Activated CD4-positive, alpha-beta T cell treated with anti-CD3 and anti-CD28 coated beads, Interleukin-2, amount 10 ng/mL, durations not matched to agents 24 days and 14 days (primary cell): ENCODE measurements around the gene NGF. TPM values are rescaled to one million over a fixed set of nuclear protein-coding genes. Genes with fewer than 3 reads are reported as not detected.

ENCODE experiments used
- DNase-seq: peaks from one replicate; pipeline ENCODE4 v3.0.0; 2022
- H3K27ac Mint-ChIP-seq: one replicate; pipeline ENCODE4 v1.8.0; 2022; ENCODE audit warnings: mild to moderate bottlenecking, mixed read lengths
- H3K27me3 Mint-ChIP-seq: one replicate; pipeline ENCODE4 v1.8.0; 2022; ENCODE audit warnings: mixed read lengths
- H3K36me3 Mint-ChIP-seq: one replicate; pipeline ENCODE4 v1.8.0; 2022; ENCODE audit warnings: low read depth, mild to moderate bottlenecking, mixed read lengths
- H3K4me1 Mint-ChIP-seq: one replicate; pipeline ENCODE4 v1.8.0; 2021; ENCODE audit warnings: mixed read lengths
- H3K4me3 Mint-ChIP-seq: one replicate; pipeline ENCODE4 v1.8.0; 2022; ENCODE audit warnings: mild to moderate bottlenecking, moderate library complexity, mixed read lengths
- H3K9me3 Mint-ChIP-seq: one replicate; pipeline ENCODE4 v1.8.0; 2021; ENCODE audit warnings: mixed read lengths
- intact Hi-C: fragments of 100-400 bp; cut with micrococcal nuclease; formaldehyde crosslinking; loops from one replicate; pipeline ENCODE4 v1.15.1; 2023
- total RNA-seq: library from RNA; stranded (reverse); gene quantifications from 2 replicates; pipeline ENCODE4 v1.2.3, GENCODE V29; 2022

The NGF gene
- total RNA-seq, 1 donor from 2014 or later, result not detected

- H3K27me3 Mint-ChIP-seq, result no peaks in the 10 kb centered on the region
- no peak overlapping the region for H3K27ac Mint-ChIP-seq
- intact Hi-C loops, result no loop called here
- H3K4me1 Mint-ChIP-seq, result no peaks in the 10 kb centered on the region
- no peaks in the 10 kb centered on the region for H3K36me3 Mint-ChIP-seq
- no peak overlapping the region for H3K4me3 Mint-ChIP-seq
- DNase-seq, result no peak
- no peaks in the 10 kb centered on the region for H3K9me3 Mint-ChIP-seq
Measured at GRCh38 chr1:115274467-115274866, 63.6 kb downstream of the NGF start.

GRCh38 chr1:115266729-115267421 is 71.2 kb downstream of the NGF start:
- no peak overlapping the region for H3K4me3 Mint-ChIP-seq
- no peak for DNase-seq
- no peaks in the 10 kb centered on the region for H3K4me1 Mint-ChIP-seq
- intact Hi-C loops, result no loop called here
- H3K27ac Mint-ChIP-seq, result no peak overlapping the region
- peaks cover 2% of the 10 kb centered on the region for H3K27me3 Mint-ChIP-seq
- H3K36me3 Mint-ChIP-seq, result no peaks in the 10 kb centered on the region
- H3K9me3 Mint-ChIP-seq, result no peaks in the 10 kb centered on the region

- H3K9me3 Mint-ChIP-seq, result no peaks in the 10 kb centered on the region
- H3K4me3 Mint-ChIP-seq, result no peak overlapping the region
Measured at GRCh38 chr1:115265099-115265498, 73.0 kb downstream of the NGF start.

GRCh38 chr1:115262886-115263285 is 75.2 kb downstream of the NGF start:
- peaks cover 6% of the 10 kb centered on the region for H3K27me3 Mint-ChIP-seq
- H3K36me3 Mint-ChIP-seq, result no peaks in the 10 kb centered on the region

More at GRCh38 chr1:115265099-115265498, 73.0 kb downstream of the NGF start:
- Mint-ChIP-seq H3K4me1 (no peaks in the 10 kb centered on the region), H3K36me3 (no peaks in the 10 kb centered on the region), H3K27ac (no peak overlapping the region), H3K27me3 (peaks cover 3% of the 10 kb centered on the region)
- no peak for DNase-seq
- intact Hi-C loops, result no loop called here

GRCh38 chr1:115261496-115261895 is 76.6 kb downstream of the NGF start:
- Mint-ChIP-seq H3K9me3 (peaks cover 5% of the 10 kb centered on the region), H3K4me1 (no peaks in the 10 kb centered on the region), H3K36me3 (no peaks in the 10 kb centered on the region), H3K4me3 (no peak overlapping the region), H3K27ac (no peak overlapping the region), H3K27me3 (peaks cover 6% of the 10 kb centered on the region)
- no peak for DNase-seq
- intact Hi-C loops, result no loop called here

More at GRCh38 chr1:115262886-115263285, 75.2 kb downstream of the NGF start:
- H3K4me3 Mint-ChIP-seq, result no peak overlapping the region
- no peaks in the 10 kb centered on the region for H3K4me1 Mint-ChIP-seq
- peaks cover 5% of the 10 kb centered on the region for H3K9me3 Mint-ChIP-seq
- H3K27ac Mint-ChIP-seq, result no peak overlapping the region
- no peak for DNase-seq
- intact Hi-C loops, result no loop called here

GRCh38 chr1:115258302-115258866 is 79.7 kb downstream of the NGF start:
- H3K27ac Mint-ChIP-seq, result no peak overlapping the region
- peaks cover 4% of the 10 kb centered on the region for H3K27me3 Mint-ChIP-seq
- H3K4me3 Mint-ChIP-seq, result no peak overlapping the region
- intact Hi-C loops, result no loop called here
- DNase-seq, result no peak
- H3K36me3 Mint-ChIP-seq, result no peaks in the 10 kb centered on the region
- H3K9me3 Mint-ChIP-seq, result peaks cover 5% of the 10 kb centered on the region
- no peaks in the 10 kb centered on the region for H3K4me1 Mint-ChIP-seq

GRCh38 chr1:115257591-115257990 is 80.5 kb downstream of the NGF start:
- intact Hi-C loops, result no loop called here
- Mint-ChIP-seq H3K4me3 (no peak overlapping the region), H3K27me3 (peaks cover 4% of the 10 kb centered on the region), H3K9me3 (peaks cover 5% of the 10 kb centered on the region), H3K27ac (no peak overlapping the region), H3K4me1 (no peaks in the 10 kb centered on the region), H3K36me3 (no peaks in the 10 kb centered on the region)
- DNase-seq, result no peak

- no peaks in the 10 kb centered on the region for H3K4me1 Mint-ChIP-seq
- no peak overlapping the region for H3K4me3 Mint-ChIP-seq
- H3K36me3 Mint-ChIP-seq, result no peaks in the 10 kb centered on the region
- peaks cover 5% of the 10 kb centered on the region for H3K9me3 Mint-ChIP-seq
- no peak for DNase-seq
- no peak overlapping the region for H3K27ac Mint-ChIP-seq
- H3K27me3 Mint-ChIP-seq, result peaks cover 3% of the 10 kb centered on the region
- intact Hi-C loops, result no loop called here
Measured at GRCh38 chr1:115255154-115255553, 82.9 kb downstream of the NGF start.

- Mint-ChIP-seq H3K9me3 (peaks cover 4% of the 10 kb centered on the region), H3K27ac (no peak overlapping the region), H3K4me3 (no peak overlapping the region), H3K4me1 (no peaks in the 10 kb centered on the region), H3K27me3 (peaks cover 1% of the 10 kb centered on the region), H3K36me3 (no peaks in the 10 kb centered on the region)
- no peak for DNase-seq
- intact Hi-C loops, result no loop called here
Measured at GRCh38 chr1:115252585-115252984, 85.5 kb downstream of the NGF start.

GRCh38 chr1:115251856-115252255 is 86.2 kb downstream of the NGF start:
- H3K9me3 Mint-ChIP-seq, result peaks cover 4% of the 10 kb centered on the region
- no peak for DNase-seq
- H3K27me3 Mint-ChIP-seq, result peaks cover 4% of the 10 kb centered on the region
- intact Hi-C loops, result no loop called here
- H3K4me1 Mint-ChIP-seq, result no peaks in the 10 kb centered on the region
- no peaks in the 10 kb centered on the region for H3K36me3 Mint-ChIP-seq
- H3K27ac Mint-ChIP-seq, result no peak overlapping the region
- H3K4me3 Mint-ChIP-seq, result no peak overlapping the region

- no peak overlapping the region for H3K27ac Mint-ChIP-seq
- intact Hi-C loops, result no loop called here
- peaks cover 4% of the 10 kb centered on the region for H3K27me3 Mint-ChIP-seq
- no peak overlapping the region for H3K4me3 Mint-ChIP-seq
- DNase-seq, result no peak
- H3K9me3 Mint-ChIP-seq, result peaks cover 4% of the 10 kb centered on the region
- H3K4me1 Mint-ChIP-seq, result no peaks in the 10 kb centered on the region
- no peaks in the 10 kb centered on the region for H3K36me3 Mint-ChIP-seq
Measured at GRCh38 chr1:115251340-115251748, 86.7 kb downstream of the NGF start.

- Mint-ChIP-seq H3K4me3 (no peak overlapping the region), H3K36me3 (no peaks in the 10 kb centered on the region), H3K4me1 (no peaks in the 10 kb centered on the region), H3K27ac (no peak overlapping the region), H3K9me3 (peaks cover 4% of the 10 kb centered on the region), H3K27me3 (peaks cover 6% of the 10 kb centered on the region)
- DNase-seq, result no peak
- intact Hi-C loops, result no loop called here
Measured at GRCh38 chr1:115246526-115246925, 91.5 kb downstream of the NGF start.

- Mint-ChIP-seq H3K36me3 (no peaks in the 10 kb centered on the region), H3K4me3 (no peak overlapping the region), H3K27me3 (peaks cover 6% of the 10 kb centered on the region), H3K27ac (no peak overlapping the region), H3K4me1 (no peaks in the 10 kb centered on the region), H3K9me3 (peaks cover 4% of the 10 kb centered on the region)
- DNase-seq, result no peak
- intact Hi-C loops, result no loop called here
Measured at GRCh38 chr1:115245227-115245626, 92.8 kb downstream of the NGF start.

- no peaks in the 10 kb centered on the region for H3K36me3 Mint-ChIP-seq
- peaks cover 5% of the 10 kb centered on the region for H3K27me3 Mint-ChIP-seq
- no peaks in the 10 kb centered on the region for H3K4me1 Mint-ChIP-seq
- H3K27ac Mint-ChIP-seq, result no peak overlapping the region
- no peak overlapping the region for H3K4me3 Mint-ChIP-seq
- no peaks in the 10 kb centered on the region for H3K9me3 Mint-ChIP-seq
- no peak for DNase-seq
- intact Hi-C loops, result no loop called here
Measured at GRCh38 chr1:115242543-115242942, 95.5 kb downstream of the NGF start.

- Mint-ChIP-seq H3K4me3 (no peak overlapping the region), H3K9me3 (no peaks in the 10 kb centered on the region), H3K4me1 (no peaks in the 10 kb centered on the region), H3K27ac (no peak overlapping the region), H3K27me3 (peaks cover 3% of the 10 kb centered on the region), H3K36me3 (no peaks in the 10 kb centered on the region)
- intact Hi-C loops, result no loop called here
- no peak for DNase-seq
Measured at GRCh38 chr1:115241309-115241708, 96.7 kb downstream of the NGF start.
